Stimulated activated CD4-positive, alpha-beta T cell treated with anti-CD3 and anti-CD28 coated beads, TNF-alpha, amount 100 ng/mL, for 48 hours (primary cell): ENCODE results near the gene HSPA14.
A peak's percentile ranks its signal among the peaks of the same experiment; 100 is the strongest.
"Not testable (repeated sequence)": the region's sequence is repeated elsewhere in the genome, so short reads cannot be mapped to it uniquely, and the experiment has no call there.

Experiments used
- DNase-seq, 3 donors: peaks; one replicate each; pipeline ENCODE4 v3.0.0-alpha.2; 2020; ENCODE audit warnings: low read depth in 3 of 3

The HSPA14 gene

GRCh38 chr10:14837757-14838581 lies at the start of gene HSPA14, which contains the start of the genes CDNF and MSANTD7:
HSPA14 (plus strand) TSS chr10:14838306; CDS start chr10:14838403, 97 bp downstream.
CDNF (minus strand) TSS chr10:14838037; CDS start chr10:14837946, 91 bp downstream.
MSANTD7 (plus strand) TSS chr10:14838306; CDS start chr10:14842285, 3,979 bp downstream.
- DNase-seq = peak; percentile 96 to 100 (median 99)

GRCh38 chr10:14798636-14799035 lies 39.5 kb upstream of the HSPA14 start:
- DNase-seq = no peak

- no peak for DNase-seq
Observed at GRCh38 chr10:14800397-14800796, 37.7 kb upstream of the HSPA14 start.

GRCh38 chr10:14801723-14802122 lies 36.4 kb upstream of the HSPA14 start:
- no peak for DNase-seq

GRCh38 chr10:14803827-14804226 lies 34.3 kb upstream of the HSPA14 start:
- DNase-seq = no peak

GRCh38 chr10:14806318-14806717 lies 31.8 kb upstream of the HSPA14 start:
- DNase-seq = no peak

GRCh38 chr10:14810969-14811953 lies 26.8 kb upstream of the HSPA14 start:
- no peak for DNase-seq

GRCh38 chr10:14812271-14812670 lies 25.8 kb upstream of the HSPA14 start:
- no peak for DNase-seq

- no peak for DNase-seq
Observed at GRCh38 chr10:14815681-14816080, 22.4 kb upstream of the HSPA14 start.

GRCh38 chr10:14816717-14817116 lies 21.4 kb upstream of the HSPA14 start:
- not testable (repeated sequence) for DNase-seq

- DNase-seq = no peak
Observed at GRCh38 chr10:14820010-14820774, 17.9 kb upstream of the HSPA14 start.

GRCh38 chr10:14820775-14821154 lies 17.3 kb upstream of the HSPA14 start:
- DNase-seq = no peak

- DNase-seq = no peak
Observed at GRCh38 chr10:14821635-14822375, 16.3 kb upstream of the HSPA14 start.

GRCh38 chr10:14822879-14823755 lies 15.0 kb upstream of the HSPA14 start:
- peak in 1 of 3 donors; percentile 24 for DNase-seq

- no peak for DNase-seq
Observed at GRCh38 chr10:14823966-14824365, 14.1 kb upstream of the HSPA14 start.

- DNase-seq = no peak
Observed at GRCh38 chr10:14826076-14826829, 11.9 kb upstream of the HSPA14 start.

- DNase-seq = no peak
Observed at GRCh38 chr10:14833106-14833505, 5.0 kb upstream of the HSPA14 start.

GRCh38 chr10:14836208-14836607 lies 1.9 kb upstream of the HSPA14 start:
- no peak for DNase-seq
